IMR-90 (cell line): ENCODE data around the gene MYO1F. TPM values are rescaled to one million over a fixed set of nuclear protein-coding genes. Genes with fewer than 3 reads are reported as not detected.

Source experiments
- ATAC-seq: fragments of 200-7000 bp; cut with Tn5 transposase; 2 replicates; pipeline ENCODE4 v1.9.1; 2020; ENCODE audit warnings: low read depth, mild to moderate bottlenecking, moderate library complexity
- BruUV-seq: library from RNA; stranded (reverse); fragments of 400-500 nt; replicated peaks from 2 replicates; lab custom pipeline; 2021; lab: Mats Ljungman, UMichigan
- CTCF ChIA-PET: fragments of 300-600 bp; formaldehyde crosslinking; extraction: SDS; loops from one replicate; lab custom pipeline; 2021; ENCODE audit warnings: antibody characterized with exemption; lab: Yijun Ruan, JAX
- POLR2A ChIA-PET: fragments of 300-600 bp; sonication (Branson Sonifier 250); formaldehyde crosslinking; loops from one replicate; lab custom pipeline; 2022; ENCODE audit warnings: antibody characterized with exemption; ENCODE audit not compliant: unreplicated experiment; lab: Charles Lee
- DNase-seq: peaks from one replicate; pipeline ENCODE4 v3.0.0; 2013
- H2AFZ ChIP-seq: replicated peaks from 2 replicates; pipeline ENCODE3; 2013; ENCODE audit warnings: low read length, mild to moderate bottlenecking; ENCODE audit not compliant: poor library complexity
- H2AK5ac ChIP-seq: 2 replicates; pipeline ENCODE4 v1.6.1; 2013; ENCODE audit warnings: low read depth, low read length, inconsistent platforms
- H2AK9ac ChIP-seq: replicated peaks from 2 replicates; pipeline ENCODE3; 2013; ENCODE audit warnings: mild to moderate bottlenecking, low read depth, low read length, moderate library complexity; ENCODE audit not compliant: poor library complexity
- H2BK120ac ChIP-seq: 2 replicates; pipeline ENCODE4 v1.6.1; 2013; ENCODE audit warnings: low read depth, low read length, inconsistent platforms
- H2BK15ac ChIP-seq: 3 replicates; pipeline ENCODE4 v1.6.1; 2013; ENCODE audit warnings: low read depth, low read length, inconsistent platforms
- H2BK20ac ChIP-seq: 2 replicates; pipeline ENCODE4 v1.6.1; 2013; ENCODE audit warnings: low read depth, mild to moderate bottlenecking, inconsistent platforms, low read length, moderate library complexity
- H2BK5ac ChIP-seq: 2 replicates; pipeline ENCODE4 v1.6.1; 2013; ENCODE audit warnings: mild to moderate bottlenecking, low read depth, low read length, inconsistent platforms; ENCODE audit not compliant: poor library complexity, severe bottlenecking
- H3K14ac ChIP-seq: replicated peaks from 2 replicates; pipeline ENCODE4 v1.6.1; 2013; ENCODE audit warnings: low read depth, low read length, inconsistent platforms
- H3K18ac ChIP-seq: 2 replicates; pipeline ENCODE4 v1.6.1; 2013; ENCODE audit warnings: low read depth, low read length, control low read depth
- H3K23ac ChIP-seq: 2 replicates; pipeline ENCODE4 v1.6.1; 2013; ENCODE audit warnings: low read depth, low read length, inconsistent platforms
- H3K27ac ChIP-seq: 2 replicates; pipeline ENCODE4 v1.5.1; 2013; ENCODE audit warnings: mild to moderate bottlenecking, control low read depth, low read length; ENCODE audit not compliant: insufficient read depth
- H3K27me3 ChIP-seq: 2 replicates; pipeline ENCODE4 v1.6.1; 2013; ENCODE audit warnings: low read length; ENCODE audit not compliant: control insufficient read depth, insufficient read depth
- H3K36me3 ChIP-seq: 2 replicates; pipeline ENCODE4 v1.6.1; 2013; ENCODE audit warnings: low read length, mixed read lengths; ENCODE audit not compliant: control insufficient read depth, insufficient read depth
- H3K4ac ChIP-seq: 2 replicates; pipeline ENCODE4 v1.6.1; 2013; ENCODE audit warnings: low read depth, low read length, inconsistent platforms
- H3K4me1 ChIP-seq: 2 replicates; pipeline ENCODE4 v1.6.1; 2013; ENCODE audit warnings: low read length, mixed read lengths; ENCODE audit not compliant: control insufficient read depth, insufficient read depth
- H3K4me2 ChIP-seq: 2 replicates; pipeline ENCODE4 v1.6.1; 2013; ENCODE audit warnings: low read depth, mild to moderate bottlenecking, control low read depth, low read length, moderate library complexity
- H3K4me3 ChIP-seq: 2 replicates; pipeline ENCODE4 v1.5.1; 2013; ENCODE audit warnings: low read depth, mild to moderate bottlenecking, control low read depth, low read length, moderate library complexity; ENCODE audit not compliant: insufficient read depth
- H3K56ac ChIP-seq: 2 replicates; pipeline ENCODE4 v1.6.1; 2013; ENCODE audit warnings: low read length, inconsistent platforms; ENCODE audit not compliant: insufficient read depth; ENCODE audit errors: extremely low read depth
- H3K79me1 ChIP-seq, 2 experiments: 2 replicates each; pipeline ENCODE4 v1.6.1; 2013; ENCODE audit warnings: low read length in 2 of 2, inconsistent platforms in 1 of 2, low read depth in 1 of 2
- H3K9ac ChIP-seq: 2 replicates; pipeline ENCODE4 v1.6.1; 2013; ENCODE audit warnings: low read depth, low read length, control low read depth
- H3K9me1 ChIP-seq: 2 replicates; pipeline ENCODE4 v1.6.1; 2013; ENCODE audit warnings: low read length, inconsistent platforms; ENCODE audit not compliant: insufficient read depth
- H3K9me3 ChIP-seq: 2 replicates; pipeline ENCODE4 v1.6.1; 2013; ENCODE audit warnings: low read length; ENCODE audit not compliant: control insufficient read depth, insufficient read depth
- H4K20me1 ChIP-seq: 2 replicates; pipeline ENCODE4 v1.6.1; 2013; ENCODE audit warnings: low read length, inconsistent platforms; ENCODE audit not compliant: insufficient read depth
- H4K5ac ChIP-seq: 2 replicates; pipeline ENCODE4 v1.6.1; 2013; ENCODE audit warnings: mild to moderate bottlenecking, low read depth, low read length, control low read depth
- H4K8ac ChIP-seq, 2 experiments: 2 replicates each; pipeline ENCODE4 v1.6.1; 2013; ENCODE audit warnings: low read depth in 2 of 2, low read length in 2 of 2, control low read depth in 1 of 2, inconsistent platforms in 1 of 2
- H4K91ac ChIP-seq: 2 replicates; pipeline ENCODE4 v1.6.1; 2013; ENCODE audit warnings: low read depth, low read length, inconsistent platforms; ENCODE audit not compliant: insufficient read depth
- CEBPB ChIP-seq: IDR thresholded peaks from 2 replicates; pipeline ENCODE4 v1.6.1; 2012; ENCODE audit warnings: low read depth, low read length, improper control_type of control experiment
- CHD1 ChIP-seq: IDR thresholded peaks from 2 replicates; pipeline ENCODE4 v1.6.1; 2012; ENCODE audit warnings: low read depth, low read length, improper control_type of control experiment
- MAZ ChIP-seq: IDR thresholded peaks from 2 replicates; pipeline ENCODE4 v1.6.1; 2012; ENCODE audit warnings: low read depth, mild to moderate bottlenecking, low read length, improper control_type of control experiment, moderate library complexity, borderline replicate concordance
- MXI1 ChIP-seq: IDR thresholded peaks from 2 replicates; pipeline ENCODE4 v1.6.1; 2012; ENCODE audit warnings: low read depth, mild to moderate bottlenecking, low read length, moderate library complexity, borderline replicate concordance
- NFE2L2 ChIP-seq: fragments of 150-350 bp; IDR thresholded peaks from 2 replicates; pipeline ENCODE4 v1.6.1; 2016; ENCODE audit warnings: low read depth, mild to moderate bottlenecking, low read length
- RAD21 ChIP-seq: IDR thresholded peaks from 2 replicates; pipeline ENCODE4 v1.6.1; 2012; ENCODE audit warnings: low read length, improper control_type of control experiment
- WGBS, 2 experiments: methylation state at CpG; one replicate each; pipeline versions ENCODE4 v1.1.5 to v1.1.7; 2013; ENCODE audit warnings: missing lambda C conversion rate in 2 of 2; ENCODE audit not compliant: insufficient read length in 1 of 2; ENCODE audit errors: extremely low coverage in 2 of 2; 5-methylcytosine and 5-hydroxymethylcytosine counted together
- dilution Hi-C: fragments of 300-500 bp; cut with HindIII; formaldehyde crosslinking; loops from one replicate; pipeline ENCODE4 v1.14.3; 2018; ENCODE audit warnings: low sequenced_read_pairs; ENCODE audit not compliant: unreplicated experiment
- in situ Hi-C: fragments of 300-500 bp; cut with MboI; formaldehyde crosslinking; loops from 3 replicates; pipeline ENCODE4 v1.14.3; 2019; ENCODE audit warnings: low sequenced_read_pairs, inconsistent platforms, mixed read lengths
- intact Hi-C: fragments of 100-400 bp; cut with micrococcal nuclease; formaldehyde crosslinking; loops from 2 replicates; pipeline ENCODE4 v1.10.0; 2022
- polyA plus RNA-seq, 3 experiments: library from polyadenylated mRNA; depleted of rRNA; stranded (reverse); fragments of >200 nt; gene quantifications; 2 replicates each; pipeline ENCODE4 v1.2.3, GENCODE V29; 2012; ENCODE audit warnings: low replicate concordance in 1 of 3
- total RNA-seq: library from RNA; depleted of rRNA; stranded (reverse); fragments of >200 nt; gene quantifications from 2 replicates; pipeline ENCODE4 v1.2.3, GENCODE V29; 2012
- TF ChIP-seq, protein P1 (sequence below): conservative IDR thresholded peaks from 2 replicates; pipeline ENCODE4 v1.5.1; 2012; ENCODE audit warnings: mild to moderate bottlenecking, low read depth, low read length, improper control_type of control experiment

Gene MYO1F
- total and polyA plus RNA-seq, 2 of the 4 experiments (the other 2 are of a cell fraction): 0.14 to 0.18 TPM

DNA sequence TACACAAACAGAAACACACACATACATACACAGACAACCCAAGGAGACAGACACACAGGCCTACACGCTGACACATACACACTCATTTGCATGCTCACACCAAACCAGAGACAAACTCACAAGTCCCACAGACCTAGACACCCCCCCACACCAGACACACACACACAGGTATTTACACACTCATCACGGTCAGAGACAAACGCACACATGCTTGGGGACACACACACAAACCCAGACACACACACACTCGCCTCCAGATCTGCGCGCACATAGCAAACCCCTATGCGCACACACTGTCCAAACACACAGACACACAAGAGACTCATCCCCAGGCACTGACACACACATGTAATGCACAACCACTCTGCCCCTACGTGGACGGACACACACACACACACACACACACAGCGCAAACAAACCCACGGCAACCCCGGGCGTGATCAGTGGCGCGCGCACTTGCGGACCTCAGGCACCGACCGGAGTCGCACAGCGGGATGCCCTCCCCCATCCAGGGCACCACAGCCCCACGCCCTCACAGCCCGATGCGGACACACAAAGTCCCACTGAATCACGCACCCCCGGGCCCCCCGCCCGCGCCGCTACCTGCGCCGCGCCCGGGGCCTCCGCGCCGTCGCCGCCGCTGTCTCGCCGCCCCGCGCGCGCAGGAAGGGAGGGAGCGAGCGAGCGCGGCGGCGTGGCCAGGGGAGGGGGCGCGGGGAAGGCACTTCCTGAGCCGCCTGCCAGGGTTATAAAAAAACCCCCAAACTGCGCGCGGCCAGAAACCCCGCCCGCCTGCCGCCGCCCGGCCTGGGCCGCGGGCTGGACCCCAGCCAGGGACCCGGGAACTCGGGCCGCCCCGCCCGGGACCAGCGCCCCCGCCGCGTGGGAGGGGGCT is 33.0 kb upstream of the MYO1F start, which contains the start of gene ADAMTS10:
TSS of gene ADAMTS10 (minus strand) at position 675 of the 895 bp plus-strand sequence. CDS start 5,005 bp downstream, outside the sequence.
- peak within 1 kb of the TSS; percentile 75 for H2BK5ac ChIP-seq
- peak within 1 kb of the TSS; percentile 64 to 99 for H4K8ac ChIP-seq
- H2AK9ac ChIP-seq: peak within 1 kb of the TSS; percentile 96
- peak within 1 kb of the TSS; percentile 69 for H4K5ac ChIP-seq
- no peak for TF ChIP-seq CHD1
- TF ChIP-seq NFE2L2: no peak
- no peak for TF ChIP-seq RAD21
- peak; percentile 51; the same call in 1 of the 2 replicates for TF ChIP-seq MAZ
- TF ChIP-seq, protein P1, sequence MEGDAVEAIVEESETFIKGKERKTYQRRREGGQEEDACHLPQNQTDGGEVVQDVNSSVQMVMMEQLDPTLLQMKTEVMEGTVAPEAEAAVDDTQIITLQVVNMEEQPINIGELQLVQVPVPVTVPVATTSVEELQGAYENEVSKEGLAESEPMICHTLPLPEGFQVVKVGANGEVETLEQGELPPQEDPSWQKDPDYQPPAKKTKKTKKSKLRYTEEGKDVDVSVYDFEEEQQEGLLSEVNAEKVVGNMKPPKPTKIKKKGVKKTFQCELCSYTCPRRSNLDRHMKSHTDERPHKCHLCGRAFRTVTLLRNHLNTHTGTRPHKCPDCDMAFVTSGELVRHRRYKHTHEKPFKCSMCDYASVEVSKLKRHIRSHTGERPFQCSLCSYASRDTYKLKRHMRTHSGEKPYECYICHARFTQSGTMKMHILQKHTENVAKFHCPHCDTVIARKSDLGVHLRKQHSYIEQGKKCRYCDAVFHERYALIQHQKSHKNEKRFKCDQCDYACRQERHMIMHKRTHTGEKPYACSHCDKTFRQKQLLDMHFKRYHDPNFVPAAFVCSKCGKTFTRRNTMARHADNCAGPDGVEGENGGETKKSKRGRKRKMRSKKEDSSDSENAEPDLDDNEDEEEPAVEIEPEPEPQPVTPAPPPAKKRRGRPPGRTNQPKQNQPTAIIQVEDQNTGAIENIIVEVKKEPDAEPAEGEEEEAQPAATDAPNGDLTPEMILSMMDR: no peak
- 0 out of 2 replicates have a peak, but pooled peaks have one; percentile 6 for TF ChIP-seq MXI1
- TF ChIP-seq CEBPB: no peak
- peaks cover 5 to 32% of the 10 kb centered on the region in 2 experiments for H3K79me1 ChIP-seq
- intact Hi-C loops (no loop called here), in situ Hi-C loops (no loop called here), dilution Hi-C loops (no loop called here)
- no peaks in the 10 kb centered on the region; the same call in 1 of the 2 replicates for H3K36me3 ChIP-seq
- peak within 1 kb of the TSS; percentile 92 for H3K14ac ChIP-seq
- peak within 1 kb of the TSS; percentile 42 for H2BK20ac ChIP-seq
- ChIA-PET POLR2A (no interaction called here), CTCF (no interaction called here)
- peak within 1 kb of the TSS; percentile 96 for H3K4ac ChIP-seq
- H4K91ac ChIP-seq: peak within 1 kb of the TSS; percentile 80
- H3K9me3 ChIP-seq: no peaks in the 10 kb centered on the region; the same call in 1 of the 2 replicates
- peak within 1 kb of the TSS; percentile 73 for H3K56ac ChIP-seq
- peak within 1 kb of the TSS; percentile 46; the same call in 1 of the 3 replicates for H2BK15ac ChIP-seq
- 0 out of 2 replicates have a peak, but pooled peaks cover 4% of the 10 kb centered on the region for H4K20me1 ChIP-seq
- H3K23ac ChIP-seq: peak within 1 kb of the TSS; percentile 98
- DNase-seq (peak; percentile 43), ATAC-seq (peak; percentile 13)
- peak within 1 kb of the TSS; percentile 42 for H2BK120ac ChIP-seq
- H3K18ac ChIP-seq: peak within 1 kb of the TSS; percentile 68
- H3K4me2 ChIP-seq: peak within 1 kb of the TSS; percentile 85
- H3K27ac ChIP-seq: peak within 1 kb of the TSS; percentile 74
- H3K4me1 ChIP-seq: peaks cover 6% of the 10 kb centered on the region
- 0% methylated on average over 17 of the region's 74 CpGs; no CpG with 5 or more reads in 1 of the 2 experiments for WGBS, 2 experiments
- peak within 1 kb of the TSS; percentile 78 for H2AK5ac ChIP-seq
- no TSS peak for BruUV-seq
- peak within 1 kb of the TSS; percentile 99 for H2AFZ ChIP-seq
- H3K4me3 ChIP-seq: peak within 1 kb of the TSS; percentile 94
- H3K27me3 ChIP-seq: no peaks in the 10 kb centered on the region
- peaks cover 3% of the 10 kb centered on the region for H3K9me1 ChIP-seq
- H3K9ac ChIP-seq: peak within 1 kb of the TSS; percentile 76
